Measurements from ENCODE around the gene SCD5. TPM values are rescaled to one million over a fixed set of nuclear protein-coding genes. Genes with fewer than 3 reads are reported as not detected.

SCD5 gene
- total RNA-seq, 2 donors from 2014 or later: 7.3 to 18.5 TPM

DNA sequence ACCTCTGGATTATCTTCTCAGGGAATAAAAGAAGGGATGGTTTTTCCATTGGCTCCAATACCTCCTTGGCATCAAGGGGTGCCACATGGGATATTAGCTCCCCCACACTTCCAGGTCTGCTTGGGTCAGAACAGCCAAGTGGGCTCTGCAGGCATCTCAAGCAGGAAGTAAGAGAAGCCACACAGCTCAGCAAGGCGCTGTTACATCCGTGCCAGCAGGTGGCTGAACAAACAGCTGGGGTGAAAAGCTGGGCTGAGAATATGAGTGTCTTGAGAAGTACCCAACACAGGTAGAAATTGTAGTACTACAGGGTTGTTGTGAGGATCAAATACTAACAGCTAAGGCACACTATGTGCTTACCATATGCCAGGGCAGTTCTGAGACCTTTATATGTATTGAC is 160.1 kb downstream of the SCD5 start:
- no peaks in the 10 kb centered on the region for H3K9me3 ChIP-seq
- TF ChIP-seq CTCF (IDR thresholded peaks at IDR 0.05): no peak
- H3K4me1 ChIP-seq (ENCODE audit: control insufficient read depth in 1 of 2, low read depth in 2 of 2): no peaks in the 10 kb centered on the region
- H3K27me3 ChIP-seq (replicated peaks; ENCODE audit: insufficient read depth): no peaks in the 10 kb centered on the region
- ATAC-seq (ENCODE audit: insufficient number of reproducible peaks, low FRiP score, low read depth): no peak
- H3K4me3 ChIP-seq: no peak overlapping the region
- H3K36me3 ChIP-seq: no peaks in the 10 kb centered on the region
- no peak overlapping the region for H3K27ac ChIP-seq
- no peak for DNase-seq (ENCODE audit: low spot score)

- Histone ChIP-seq H3K4me3 (no peak overlapping the region), H3K9me3 (no peaks in the 10 kb centered on the region), H3K36me3 (no peaks in the 10 kb centered on the region), H3K4me1 (ENCODE audit: control insufficient read depth in 1 of 2, low read depth in 2 of 2) (no peaks in the 10 kb centered on the region), H3K27ac (no peak overlapping the region), H3K27me3 (replicated peaks; ENCODE audit: insufficient read depth) (no peaks in the 10 kb centered on the region)
- no peak for TF ChIP-seq CTCF (IDR thresholded peaks at IDR 0.05)
- no peak for DNase-seq (ENCODE audit: low spot score)
- ATAC-seq (ENCODE audit: insufficient number of reproducible peaks, low FRiP score, low read depth): no peak
These were observed 168.5 kb downstream of the SCD5 start for GRCh38 chr4:82630079-82630478.

- TF ChIP-seq CTCF (IDR thresholded peaks at IDR 0.05): no peak
- Histone ChIP-seq H3K4me3 (no peak overlapping the region), H3K27ac (no peak overlapping the region), H3K9me3 (no peaks in the 10 kb centered on the region), H3K4me1 (ENCODE audit: control insufficient read depth in 1 of 2, low read depth in 2 of 2) (no peaks in the 10 kb centered on the region), H3K36me3 (no peaks in the 10 kb centered on the region), H3K27me3 (replicated peaks; ENCODE audit: insufficient read depth) (no peaks in the 10 kb centered on the region)
- no peak for ATAC-seq (ENCODE audit: insufficient number of reproducible peaks, low FRiP score, low read depth)
- DNase-seq (ENCODE audit: low spot score): no peak
These were observed 169.2 kb downstream of the SCD5 start for GRCh38 chr4:82629238-82630000.

DNA sequence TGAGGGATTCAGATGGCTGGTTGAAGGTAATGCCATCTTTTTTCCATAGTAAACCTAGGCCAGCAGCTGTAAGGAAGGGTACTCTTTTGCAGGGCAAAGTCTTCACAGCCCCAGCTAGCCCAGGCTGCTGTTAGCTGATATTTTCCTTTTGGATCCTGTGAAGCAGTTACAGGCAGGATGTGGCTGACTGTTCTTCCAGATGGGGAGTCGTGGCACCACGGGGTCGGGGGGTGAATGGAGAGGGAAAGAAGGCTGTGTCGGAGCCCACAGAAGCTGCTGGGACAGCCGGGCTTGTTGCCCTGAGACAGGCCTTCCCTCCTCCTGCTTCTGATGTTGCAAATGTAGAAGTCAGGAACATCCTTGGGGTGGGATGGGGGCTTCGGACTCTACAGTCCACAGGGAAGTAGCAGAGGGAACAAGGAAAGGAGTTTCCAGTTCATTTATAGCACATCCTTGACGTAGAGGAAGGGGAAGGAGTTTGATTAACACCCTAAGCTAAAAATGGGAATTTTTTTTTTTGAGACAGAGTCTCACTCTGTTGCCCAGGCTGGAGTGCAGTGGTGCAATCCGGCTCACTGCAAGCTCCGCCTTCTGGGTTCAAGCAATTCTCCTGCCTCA is 172.2 kb downstream of the SCD5 start:
- TF ChIP-seq CTCF (IDR thresholded peaks at IDR 0.05): no peak
- no peaks in the 10 kb centered on the region for H3K36me3 ChIP-seq

DNA sequence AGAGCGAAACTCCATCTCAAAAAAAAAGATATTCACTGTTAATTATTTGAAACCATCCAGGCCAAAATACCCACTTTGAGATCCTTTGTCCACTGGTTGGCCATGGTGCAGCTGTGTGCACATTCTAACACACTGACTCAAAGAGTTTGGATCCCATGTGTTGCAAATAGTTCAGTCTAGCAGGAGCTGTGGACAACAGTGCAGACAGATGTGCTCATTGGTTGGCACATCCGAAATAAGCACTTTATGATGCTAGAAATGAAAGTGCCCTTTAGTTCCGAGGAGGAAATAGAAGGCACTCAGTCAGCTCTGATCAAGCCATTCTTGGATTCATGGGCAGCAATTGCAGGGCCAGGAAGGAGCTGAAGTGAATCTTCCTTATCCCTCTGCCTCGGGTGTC is 173.8 kb downstream of the SCD5 start:
- DNase-seq (ENCODE audit: low spot score): no peak
- TF ChIP-seq CTCF (IDR thresholded peaks at IDR 0.05): no peak
- ATAC-seq (ENCODE audit: insufficient number of reproducible peaks, low FRiP score, low read depth): no peak
- Histone ChIP-seq H3K27me3 (replicated peaks; ENCODE audit: insufficient read depth) (no peaks in the 10 kb centered on the region), H3K4me1 (ENCODE audit: control insufficient read depth in 1 of 2, low read depth in 2 of 2) (no peaks in the 10 kb centered on the region), H3K36me3 (no peaks in the 10 kb centered on the region), H3K9me3 (no peaks in the 10 kb centered on the region), H3K4me3 (no peak overlapping the region), H3K27ac (no peak overlapping the region)

More for the DNA sequence above, 172.2 kb downstream of the SCD5 start:
- no peaks in the 10 kb centered on the region for H3K9me3 ChIP-seq
- H3K27ac ChIP-seq: no peak overlapping the region
- no peak overlapping the region for H3K4me3 ChIP-seq
- no peak for ATAC-seq (ENCODE audit: insufficient number of reproducible peaks, low FRiP score, low read depth)
- no peaks in the 10 kb centered on the region for H3K27me3 ChIP-seq (replicated peaks; ENCODE audit: insufficient read depth)
- DNase-seq (ENCODE audit: low spot score): no peak
- no peaks in the 10 kb centered on the region for H3K4me1 ChIP-seq (ENCODE audit: control insufficient read depth in 1 of 2, low read depth in 2 of 2)

Data from thoracic aorta (tissue), 2 donors.